ENCODE measurements around the gene AADAT. TPM values are rescaled to one million over a fixed set of nuclear protein-coding genes. Genes with fewer than 3 reads are reported as not detected.

Gene AADAT
- total RNA-seq, 1 donor from 2014 or later = 2.9 TPM

GRCh38 chr4:170027181-170027829, 62.5 kb downstream of the AADAT start:
- ATAC-seq = peak; percentile 94

- ATAC-seq = peak; percentile 97
Measured at GRCh38 chr4:170026253-170027021, 63.3 kb downstream of the AADAT start, which contains the start of gene MFAP3L. TSS of gene MFAP3L (minus strand) at chr4:170026395. CDS start at chr4:170005877, 20,518 bp downstream.

- ATAC-seq = no peak
Measured at GRCh38 chr4:170025523-170026252, 64.1 kb downstream of the AADAT start.

- no peak for ATAC-seq
Measured at GRCh38 chr4:170022211-170022610, 67.5 kb downstream of the AADAT start.

- no peak for ATAC-seq
Measured at GRCh38 chr4:170017252-170017651, 72.5 kb downstream of the AADAT start.

GRCh38 chr4:170015285-170015684, 74.5 kb downstream of the AADAT start:
- ATAC-seq = no peak

GRCh38 chr4:170014359-170015011, 75.3 kb downstream of the AADAT start:
- ATAC-seq = no peak

- ATAC-seq = no peak
Measured at GRCh38 chr4:170012629-170012958, 77.2 kb downstream of the AADAT start.

- ATAC-seq = no peak
Measured at GRCh38 chr4:170011921-170012628, 77.7 kb downstream of the AADAT start.

Other genes with a start within 250 kb of the AADAT start
- 1.0 TPM for gene MFAP3L, start 63.6 kb downstream of the AADAT start, total RNA-seq

All from esophagus mucosa (tissue), 1 donor.